ENCODE data around the gene PRDM7. TPM values are rescaled to one million over a fixed set of nuclear protein-coding genes. Genes with fewer than 3 reads are reported as not detected.
A peak's percentile ranks its signal among the peaks of the same experiment; 100 is the strongest.
"Not testable (repeated sequence)": the region's sequence is repeated elsewhere in the genome, so short reads cannot be mapped to it uniquely, and the experiment has no call there.

Gene PRDM7
- not detected for total RNA-seq

- peak; percentile 67 for DNase-seq
Measured at GRCh38 chr16:90077240-90077756, at the start of gene PRDM7. Gene PRDM7 (minus strand): TSS chr16:90077331. CDS start chr16:90075910, 1,421 bp downstream.

- not testable (repeated sequence) for DNase-seq
Measured at GRCh38 chr16:90121846-90122245, 44.7 kb upstream of the PRDM7 start.

GRCh38 chr16:90107617-90108016, 30.5 kb upstream of the PRDM7 start:
- DNase-seq: not testable (repeated sequence)

- not testable (repeated sequence) for DNase-seq
Measured at GRCh38 chr16:90107060-90107459, 29.9 kb upstream of the PRDM7 start.

- DNase-seq: not testable (repeated sequence)
Measured at GRCh38 chr16:90106271-90106670, 29.1 kb upstream of the PRDM7 start.

- DNase-seq: not testable (repeated sequence)
Measured at GRCh38 chr16:90104725-90105124, 27.6 kb upstream of the PRDM7 start.

GRCh38 chr16:90102086-90102884, 25.2 kb upstream of the PRDM7 start:
- DNase-seq: not testable (repeated sequence)

GRCh38 chr16:90101332-90101731, 24.2 kb upstream of the PRDM7 start:
- not testable (repeated sequence) for DNase-seq

GRCh38 chr16:90100790-90101189, 23.7 kb upstream of the PRDM7 start:
- DNase-seq: not testable (repeated sequence)

- not testable (repeated sequence) for DNase-seq
Measured at GRCh38 chr16:90100229-90100628, 23.1 kb upstream of the PRDM7 start.

- DNase-seq: not testable (repeated sequence)
Measured at GRCh38 chr16:90098936-90099335, 21.8 kb upstream of the PRDM7 start.

- not testable (repeated sequence) for DNase-seq
Measured at GRCh38 chr16:90097010-90097684, 20.0 kb upstream of the PRDM7 start.

- DNase-seq: not testable (repeated sequence)
Measured at GRCh38 chr16:90094791-90095190, 17.7 kb upstream of the PRDM7 start.

GRCh38 chr16:90094296-90094695, 17.2 kb upstream of the PRDM7 start:
- DNase-seq: not testable (repeated sequence)

GRCh38 chr16:90093799-90094198, 16.7 kb upstream of the PRDM7 start:
- not testable (repeated sequence) for DNase-seq

GRCh38 chr16:90092781-90093180, 15.7 kb upstream of the PRDM7 start:
- DNase-seq: not testable (repeated sequence)

- DNase-seq: no peak
Measured at GRCh38 chr16:90084215-90084950, 7.3 kb upstream of the PRDM7 start.

GRCh38 chr16:90083139-90083538, 6.0 kb upstream of the PRDM7 start:
- DNase-seq: no peak

- DNase-seq: no peak
Measured at GRCh38 chr16:90081606-90081970, 4.5 kb upstream of the PRDM7 start.

- no peak for DNase-seq
Measured at GRCh38 chr16:90078579-90078895, 1.4 kb upstream of the PRDM7 start.

GRCh38 chr16:90077757-90078578, 837 bp upstream of the PRDM7 start:
- DNase-seq: peak; percentile 30

Measured in skin of body (tissue), 2 donors.